G401 (cell line): ENCODE results near the gene TMEM35A. TPM values are rescaled to one million over a fixed set of nuclear protein-coding genes. Genes with fewer than 3 reads are reported as not detected.

Experiments
- DNase-seq: peaks from one replicate; pipeline ENCODE4 v3.0.0-alpha.2; 2015; ENCODE audit warnings: low spot score
- in situ Hi-C: cut with HindIII; loops from 2 replicates; pipeline ENCODE4 v1.10.0; 2016; ENCODE audit warnings: low sequenced_read_pairs, mixed read lengths
- total RNA-seq: library from RNA; depleted of rRNA; stranded (reverse); fragments of >200 nt; shearing (Covaris generic); gene quantifications from 2 replicates; pipeline ENCODE4 v1.2.3, GENCODE V29; 2014; rRNA removed

The TMEM35A gene
- total RNA-seq, 1 experiment from 2014 or later: 2.4 TPM

GRCh38 chrX:101136235-101136634 lies 57.6 kb downstream of the TMEM35A start:
- in situ Hi-C loops: no loop called here
- no peak for DNase-seq

Other genes starting within 250 kb of the TMEM35A start
- gene NOX1, start 204.5 kb upstream of the TMEM35A start, total RNA-seq: not detected in 2 replicates
- gene XKRX, start 150.0 kb upstream of the TMEM35A start, total RNA-seq: not detected in 2 replicates
- not detected in 2 replicates for gene ARL13A, start 109.2 kb upstream of the TMEM35A start, total RNA-seq
- 14.2 and 21.8 TPM in 2 replicates for gene TRMT2B, start 26.8 kb upstream of the TMEM35A start, total RNA-seq
- 32.7 and 35.1 TPM in 2 replicates for gene CENPI, start 19.3 kb downstream of the TMEM35A start, total RNA-seq
- gene DRP2, start 140.9 kb downstream of the TMEM35A start, total RNA-seq: not detected in 2 replicates
- gene TAF7L, start 212.5 kb downstream of the TMEM35A start, total RNA-seq: not detected in 2 replicates